ENCODE data around the gene SLC7A8. TPM values are rescaled to one million over a fixed set of nuclear protein-coding genes. Genes with fewer than 3 reads are reported as not detected.

SLC7A8 gene
- total and polyA plus RNA-seq, 2 of the 4 experiments (the other 2 are of a cell fraction) = 0.31 TPM; not detected in 1

DNA sequence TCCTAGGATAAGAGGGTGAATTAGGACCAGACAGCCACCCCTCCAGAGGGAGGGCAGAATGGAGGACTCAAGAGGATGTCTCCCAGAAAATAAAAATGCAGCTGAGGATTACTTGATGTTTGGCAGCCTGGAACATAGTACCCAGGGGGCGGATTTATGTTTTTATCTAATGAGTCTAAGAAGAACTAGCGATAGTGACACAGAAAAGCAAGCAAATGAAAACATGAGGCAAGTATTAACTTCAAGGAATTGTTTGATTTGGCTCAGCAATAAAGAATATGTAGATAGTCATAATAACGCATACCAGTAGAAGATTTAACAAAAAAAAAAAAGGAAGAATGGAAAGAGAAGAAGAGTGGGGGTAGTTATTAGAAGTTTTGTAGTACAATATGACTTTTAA, 10.0 kb upstream of the SLC7A8 start:
- Histone ChIP-seq H3K56ac (ENCODE audit: extremely low read depth, insufficient read depth, low read length) (no peak overlapping the region), H2BK20ac (ENCODE audit: low read depth, low read length) (no peak overlapping the region), H3K9me3 (ENCODE audit: control insufficient read depth, insufficient read depth, low read length) (peaks cover 2% of the 10 kb centered on the region; the same call in 1 of the 2 replicates), H2AFZ (replicated peaks; ENCODE audit: low read length, poor library complexity) (no peak overlapping the region), H3K79me1 (ENCODE audit: low read depth in 1 of 2, low read length in 2 of 2) (no peaks in the 10 kb centered on the region), H2BK120ac (ENCODE audit: low read depth, low read length) (no peak overlapping the region), H3K27me3 (ENCODE audit: control insufficient read depth, insufficient read depth, low read length) (peaks cover 19% of the 10 kb centered on the region), H3K4ac (ENCODE audit: low read depth, low read length) (no peak overlapping the region), H4K5ac (ENCODE audit: low read depth, low read length) (no peak overlapping the region), H3K27ac (ENCODE audit: insufficient read depth, low read length) (no peak overlapping the region), H3K4me3 (ENCODE audit: insufficient read depth, low read depth, low read length) (no peak overlapping the region), H4K8ac (ENCODE audit: low read depth in 2 of 2, low read length in 2 of 2) (no peak overlapping the region), H3K9me1 (ENCODE audit: insufficient read depth, low read length) (no peaks in the 10 kb centered on the region), H3K4me1 (ENCODE audit: control insufficient read depth, insufficient read depth, low read length) (no peaks in the 10 kb centered on the region), H2BK15ac (ENCODE audit: low read depth, low read length) (no peak overlapping the region), H3K36me3 (ENCODE audit: control insufficient read depth, insufficient read depth, low read length) (no peaks in the 10 kb centered on the region), H4K20me1 (ENCODE audit: insufficient read depth, low read length) (no peaks in the 10 kb centered on the region), H4K91ac (ENCODE audit: insufficient read depth, low read depth, low read length) (no peak overlapping the region), H3K9ac (ENCODE audit: low read depth, low read length) (no peak overlapping the region), H3K4me2 (ENCODE audit: low read depth, low read length) (no peak overlapping the region), H2BK5ac (ENCODE audit: low read depth, low read length, poor library complexity, severe bottlenecking) (no peak overlapping the region), H2AK9ac (replicated peaks; ENCODE audit: low read depth, low read length, poor library complexity) (no peak overlapping the region), H2AK5ac (ENCODE audit: low read depth, low read length) (no peak overlapping the region), H3K14ac (replicated peaks; ENCODE audit: low read depth, low read length) (no peak overlapping the region), H3K23ac (ENCODE audit: low read depth, low read length) (no peak overlapping the region), H3K18ac (ENCODE audit: low read depth, low read length) (no peak overlapping the region)
- TF ChIP-seq RCOR1 (IDR thresholded peaks at IDR 0.05; ENCODE audit: insufficient replicate concordance, low read length) = no peak
- TF ChIP-seq RAD21 (IDR thresholded peaks at IDR 0.05; ENCODE audit: low read length) = no peak
- TF ChIP-seq, protein P1, sequence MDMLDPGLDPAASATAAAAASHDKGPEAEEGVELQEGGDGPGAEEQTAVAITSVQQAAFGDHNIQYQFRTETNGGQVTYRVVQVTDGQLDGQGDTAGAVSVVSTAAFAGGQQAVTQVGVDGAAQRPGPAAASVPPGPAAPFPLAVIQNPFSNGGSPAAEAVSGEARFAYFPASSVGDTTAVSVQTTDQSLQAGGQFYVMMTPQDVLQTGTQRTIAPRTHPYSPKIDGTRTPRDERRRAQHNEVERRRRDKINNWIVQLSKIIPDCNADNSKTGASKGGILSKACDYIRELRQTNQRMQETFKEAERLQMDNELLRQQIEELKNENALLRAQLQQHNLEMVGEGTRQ (IDR thresholded peaks at IDR 0.05; ENCODE audit: low read depth, low read length) = no peak
- TF ChIP-seq RFX5 (IDR thresholded peaks at IDR 0.05; ENCODE audit: low read depth, low read length) = no peak
- no peak for TF ChIP-seq SMC3 (IDR thresholded peaks at IDR 0.05; ENCODE audit: low read depth, low read length)
- no peak for TF ChIP-seq POLR2A (IDR thresholded peaks at IDR 0.05; ENCODE audit: low read depth, low read length)
- TF ChIP-seq, protein P2, sequence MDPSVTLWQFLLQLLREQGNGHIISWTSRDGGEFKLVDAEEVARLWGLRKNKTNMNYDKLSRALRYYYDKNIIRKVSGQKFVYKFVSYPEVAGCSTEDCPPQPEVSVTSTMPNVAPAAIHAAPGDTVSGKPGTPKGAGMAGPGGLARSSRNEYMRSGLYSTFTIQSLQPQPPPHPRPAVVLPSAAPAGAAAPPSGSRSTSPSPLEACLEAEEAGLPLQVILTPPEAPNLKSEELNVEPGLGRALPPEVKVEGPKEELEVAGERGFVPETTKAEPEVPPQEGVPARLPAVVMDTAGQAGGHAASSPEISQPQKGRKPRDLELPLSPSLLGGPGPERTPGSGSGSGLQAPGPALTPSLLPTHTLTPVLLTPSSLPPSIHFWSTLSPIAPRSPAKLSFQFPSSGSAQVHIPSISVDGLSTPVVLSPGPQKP (IDR thresholded peaks at IDR 0.05; ENCODE audit: borderline replicate concordance, low read depth, low read length) = no peak
- DNase-seq (no peak), ATAC-seq (ENCODE audit: low read depth) (no peak)
- ChIA-PET CTCF (interaction anchor here (1.3 kb wide), 1 partner anchor 73 kb away, joined by 4 read pairs; no protein-coding TSS in a partner anchor), POLR2A (ENCODE audit: unreplicated experiment) (no interaction called here)
- dilution Hi-C loops (cut with HindIII; ENCODE audit: low sequenced_read_pairs, unreplicated experiment) = no loop called here
- no TSS peak for BruUV-seq (replicated peaks)
- intact Hi-C loops (cut with micrococcal nuclease) = no loop called here
- in situ Hi-C loops (cut with MboI; ENCODE audit: low sequenced_read_pairs) = no loop called here
- 0% methylated on average over 1 of the region's 3 CpGs; no CpG with 5 or more reads in 1 of the 2 experiments for WGBS, 2 experiments (ENCODE audit: extremely low coverage in 2 of 2, insufficient read length in 1 of 2)

All from IMR-90 (cell line).